Activated CD8-positive, alpha-beta memory T cell treated with anti-CD3 and anti-CD28 coated beads, Interleukin-2, amount 50 U/mL, for 1 hour (primary cell): ENCODE results near the gene MME.
"Not testable (repeated sequence)": the region's sequence is repeated elsewhere in the genome, so short reads cannot be mapped to it uniquely, and the experiment has no call there.

Experiments used
- DNase-seq: peaks from one replicate; pipeline ENCODE4 v3.0.0-alpha.2; 2020; ENCODE audit errors: extremely low read depth

MME gene

GRCh38 chr3:155192957-155193746 lies 113.0 kb downstream of the MME start:
- DNase-seq = no peak

GRCh38 chr3:155193868-155194267 lies 113.7 kb downstream of the MME start:
- DNase-seq = no peak

GRCh38 chr3:155194973-155195957 lies 115.1 kb downstream of the MME start:
- no peak for DNase-seq

- no peak for DNase-seq
Observed at GRCh38 chr3:155196131-155197021, 116.3 kb downstream of the MME start.

GRCh38 chr3:155197786-155198185 lies 117.7 kb downstream of the MME start:
- no peak for DNase-seq

- DNase-seq = no peak
Observed at GRCh38 chr3:155202626-155203025, 122.5 kb downstream of the MME start.

- no peak for DNase-seq
Observed at GRCh38 chr3:155204851-155205250, 124.7 kb downstream of the MME start.

- DNase-seq = no peak
Observed at GRCh38 chr3:155208183-155208800, 128.2 kb downstream of the MME start.

GRCh38 chr3:155210736-155211135 lies 130.6 kb downstream of the MME start:
- DNase-seq = no peak

- DNase-seq = no peak
Observed at GRCh38 chr3:155211266-155211665, 131.1 kb downstream of the MME start.

- no peak for DNase-seq
Observed at GRCh38 chr3:155211940-155212339, 131.8 kb downstream of the MME start.

GRCh38 chr3:155216007-155216406 lies 135.9 kb downstream of the MME start:
- DNase-seq = not testable (repeated sequence)

GRCh38 chr3:155217591-155217990 lies 137.5 kb downstream of the MME start:
- DNase-seq = no peak

- no peak for DNase-seq
Observed at GRCh38 chr3:155218462-155218861, 138.3 kb downstream of the MME start.

- DNase-seq = no peak
Observed at GRCh38 chr3:155219106-155219505, 139.0 kb downstream of the MME start.

- no peak for DNase-seq
Observed at GRCh38 chr3:155225417-155225816, 145.3 kb downstream of the MME start.

GRCh38 chr3:155227141-155227540 lies 147.0 kb downstream of the MME start:
- no peak for DNase-seq

- no peak for DNase-seq
Observed at GRCh38 chr3:155228676-155229075, 148.6 kb downstream of the MME start.

GRCh38 chr3:155229086-155229485 lies 149.0 kb downstream of the MME start:
- no peak for DNase-seq

- DNase-seq = no peak
Observed at GRCh38 chr3:155230382-155230781, 150.3 kb downstream of the MME start.

GRCh38 chr3:155231792-155232191 lies 151.7 kb downstream of the MME start:
- DNase-seq = no peak
